ENCODE results near the gene BTBD16.

DNA sequence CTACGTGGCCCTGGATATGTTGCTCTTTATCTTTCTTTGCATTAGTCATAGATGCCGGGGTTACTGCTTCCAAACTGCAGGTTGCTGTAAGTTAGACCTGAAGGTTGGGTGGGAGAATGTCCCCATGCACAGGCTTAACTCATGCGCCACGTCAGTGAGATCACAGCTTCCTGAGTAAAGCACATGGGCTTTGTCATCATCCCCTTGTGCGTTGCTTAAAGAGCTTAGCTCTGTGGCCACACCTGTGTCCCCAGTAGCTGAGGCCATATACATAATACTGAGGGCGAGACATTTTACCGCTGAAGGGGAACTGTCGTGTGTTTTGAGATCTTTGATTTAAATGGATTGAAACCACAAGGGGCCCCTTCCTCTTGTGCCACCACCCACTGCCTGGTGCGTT is 45.8 kb upstream of the BTBD16 start:
- TF ChIP-seq, protein P1, sequence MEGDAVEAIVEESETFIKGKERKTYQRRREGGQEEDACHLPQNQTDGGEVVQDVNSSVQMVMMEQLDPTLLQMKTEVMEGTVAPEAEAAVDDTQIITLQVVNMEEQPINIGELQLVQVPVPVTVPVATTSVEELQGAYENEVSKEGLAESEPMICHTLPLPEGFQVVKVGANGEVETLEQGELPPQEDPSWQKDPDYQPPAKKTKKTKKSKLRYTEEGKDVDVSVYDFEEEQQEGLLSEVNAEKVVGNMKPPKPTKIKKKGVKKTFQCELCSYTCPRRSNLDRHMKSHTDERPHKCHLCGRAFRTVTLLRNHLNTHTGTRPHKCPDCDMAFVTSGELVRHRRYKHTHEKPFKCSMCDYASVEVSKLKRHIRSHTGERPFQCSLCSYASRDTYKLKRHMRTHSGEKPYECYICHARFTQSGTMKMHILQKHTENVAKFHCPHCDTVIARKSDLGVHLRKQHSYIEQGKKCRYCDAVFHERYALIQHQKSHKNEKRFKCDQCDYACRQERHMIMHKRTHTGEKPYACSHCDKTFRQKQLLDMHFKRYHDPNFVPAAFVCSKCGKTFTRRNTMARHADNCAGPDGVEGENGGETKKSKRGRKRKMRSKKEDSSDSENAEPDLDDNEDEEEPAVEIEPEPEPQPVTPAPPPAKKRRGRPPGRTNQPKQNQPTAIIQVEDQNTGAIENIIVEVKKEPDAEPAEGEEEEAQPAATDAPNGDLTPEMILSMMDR (IDR thresholded peaks at IDR 0.05), result no peak
- TF ChIP-seq POLR2A (IDR thresholded peaks at IDR 0.05), result no peak

Measured in breast epithelium (tissue), 3 donors.